GM23338 (cell line): ENCODE data around the gene RSPO3. TPM values are rescaled to one million over a fixed set of nuclear protein-coding genes. Genes with fewer than 3 reads are reported as not detected.

Source experiments
- ATAC-seq: fragments of 200-7000 bp; cut with Tn5 transposase; 3 replicates; pipeline ENCODE4 v1.9.1; 2020
- DNase-seq: peaks from one replicate; pipeline ENCODE4 v3.0.0-alpha.2; 2015; ENCODE audit warnings: low spot score
- H2AFZ ChIP-seq: fragments of 200-600 bp; sonication (generic); 2 replicates; pipeline ENCODE4 v1.8.0; 2016; ENCODE audit warnings: antibody characterized with exemption, mild to moderate bottlenecking, moderate library complexity
- H3F3A ChIP-seq: fragments of 200-600 bp; sonication (generic); replicated peaks from 2 replicates; pipeline ENCODE4 v1.8.0; 2017; ENCODE audit warnings: antibody characterized with exemption, mixed run types, low read depth
- H3K27ac ChIP-seq: fragments of 200-600 bp; sonication (generic); 2 replicates; pipeline ENCODE4 v1.6.1; 2016; ENCODE audit warnings: low read depth
- H3K27me3 ChIP-seq: fragments of 200-600 bp; sonication (generic); 2 replicates; pipeline ENCODE4 v1.8.0; 2016; ENCODE audit warnings: mild to moderate bottlenecking, mixed run types, moderate library complexity; ENCODE audit not compliant: insufficient read depth
- H3K36me3 ChIP-seq: fragments of 200-600 bp; sonication (generic); 2 replicates; pipeline ENCODE4 v1.8.0; 2016; ENCODE audit warnings: mild to moderate bottlenecking; ENCODE audit not compliant: insufficient read depth
- H3K4me1 ChIP-seq: fragments of 200-600 bp; sonication (generic); 2 replicates; pipeline ENCODE4 v1.8.0; 2016; ENCODE audit warnings: mild to moderate bottlenecking, moderate library complexity; ENCODE audit not compliant: insufficient read depth
- H3K4me2 ChIP-seq: fragments of 200-600 bp; sonication (generic); 2 replicates; pipeline ENCODE4 v1.7.1; 2017; ENCODE audit warnings: mixed run types
- H3K4me3 ChIP-seq: fragments of 200-600 bp; sonication (generic); 2 replicates; pipeline ENCODE4 v1.6.1; 2016; ENCODE audit warnings: mixed run types
- H3K79me2 ChIP-seq: fragments of 200-600 bp; sonication (generic); replicated peaks from 2 replicates; pipeline ENCODE4 v1.8.0; 2017; ENCODE audit warnings: mild to moderate bottlenecking; ENCODE audit not compliant: insufficient read depth
- H3K9me2 ChIP-seq: fragments of 200-600 bp; sonication (generic); 2 replicates; pipeline ENCODE4 v1.8.0; 2017; ENCODE audit not compliant: insufficient read depth
- H4K20me1 ChIP-seq: fragments of 200-600 bp; sonication (generic); replicated peaks from 2 replicates; pipeline ENCODE4 v1.8.0; 2017; ENCODE audit warnings: mild to moderate bottlenecking; ENCODE audit not compliant: insufficient read depth
- H3K27ac Mint-ChIP-seq: 2 replicates; pipeline ENCODE4 v1.8.0; 2020; ENCODE audit warnings: inconsistent platforms, mild to moderate bottlenecking, moderate library complexity, mixed read lengths
- H3K27me3 Mint-ChIP-seq: 3 replicates; pipeline ENCODE4 v1.8.0; 2022; ENCODE audit warnings: low read depth, mild to moderate bottlenecking, moderate library complexity, mixed read lengths, inconsistent platforms; ENCODE audit not compliant: insufficient read depth, poor library complexity
- H3K36me3 Mint-ChIP-seq: 3 replicates; pipeline ENCODE4 v1.8.0; 2021; ENCODE audit warnings: low read depth, mild to moderate bottlenecking, inconsistent platforms, moderate library complexity, mixed read lengths
- H3K4me1 Mint-ChIP-seq: 3 replicates; pipeline ENCODE4 v1.8.0; 2020; ENCODE audit warnings: mild to moderate bottlenecking, inconsistent platforms, mixed read lengths
- H3K4me3 Mint-ChIP-seq: 3 replicates; pipeline ENCODE4 v1.8.0; 2021; ENCODE audit warnings: moderate library complexity, mild to moderate bottlenecking, inconsistent platforms, mixed read lengths
- H3K9me3 Mint-ChIP-seq: 3 replicates; pipeline ENCODE4 v1.8.0; 2020; ENCODE audit warnings: moderate library complexity, mild to moderate bottlenecking, inconsistent platforms, mixed read lengths
- CREB1 ChIP-seq: fragments of 250-450 bp; sonication (Bioruptor Pico); IDR thresholded peaks from 2 replicates; pipeline ENCODE4 v1.5.0; 2020; ENCODE audit warnings: low read depth, mild to moderate bottlenecking, moderate library complexity
- CTCF ChIP-seq, 2 experiments: fragments of 200-600 bp in 1 of 2; sonication (generic) in 1 of 2; conservative IDR thresholded peaks; 2 replicates each; pipeline versions ENCODE4 v1.5.1 to v1.6.1; 2016 to 2017; ENCODE audit warnings: antibody characterized with exemption in 2 of 2, low read depth in 2 of 2, mild to moderate bottlenecking in 2 of 2, moderate library complexity in 1 of 2
- ETS1 ChIP-seq: IDR thresholded peaks from 2 replicates; pipeline ENCODE4 v1.6.1; 2016; ENCODE audit warnings: antibody characterized with exemption
- EZH2 ChIP-seq: fragments of 200-600 bp; sonication (generic); IDR thresholded peaks from one replicate; pipeline ENCODE4 v1.8.0; 2017; ENCODE audit warnings: antibody characterized with exemption, mild to moderate bottlenecking, low read depth; ENCODE audit not compliant: unreplicated experiment
- EZH2phosphoT487 ChIP-seq: fragments of 200-600 bp; sonication (generic); IDR thresholded peaks from one replicate; pipeline ENCODE4 v1.8.1; 2018; ENCODE audit warnings: antibody characterized with exemption; ENCODE audit not compliant: unreplicated experiment
- JUNB ChIP-seq: IDR thresholded peaks from one replicate; pipeline ENCODE4 v1.6.1; 2016; ENCODE audit warnings: antibody characterized with exemption; ENCODE audit not compliant: unreplicated experiment
- NANOG ChIP-seq: IDR thresholded peaks from 2 replicates; pipeline ENCODE4 v1.6.1; 2016; ENCODE audit warnings: antibody characterized with exemption, borderline replicate concordance
- POLR2AphosphoS5 ChIP-seq: IDR thresholded peaks from 2 replicates; pipeline ENCODE4 v1.6.1; 2016; ENCODE audit warnings: antibody characterized with exemption, low read depth
- STAT1 ChIP-seq: IDR thresholded peaks from one replicate; pipeline ENCODE4 v1.6.1; 2016; ENCODE audit warnings: antibody characterized with exemption; ENCODE audit not compliant: unreplicated experiment
- ZNF114 ChIP-seq: fragments of 250-450 bp; sonication (Bioruptor Pico); IDR thresholded peaks from 2 replicates; pipeline ENCODE4 v1.5.0; 2020; ENCODE audit warnings: mild to moderate bottlenecking, moderate library complexity
- ZNF331 ChIP-seq: fragments of 250-450 bp; sonication (Bioruptor Pico); IDR thresholded peaks from 2 replicates; pipeline ENCODE4 v1.5.0; 2020; ENCODE audit warnings: low read depth, mild to moderate bottlenecking, moderate library complexity
- polyA plus RNA-seq: library from polyadenylated mRNA; unstranded; fragments of >200 nt; fragmentation: Nextera tagmentation; extraction: Ambion mirVana; gene quantifications from 2 replicates; pipeline ENCODE4 v1.2.1, GENCODE V29; 2016
- total RNA-seq: library from RNA; depleted of rRNA; stranded (reverse); fragments of >200 nt; shearing (Covaris generic); gene quantifications from 2 replicates; pipeline ENCODE4 v1.2.3, GENCODE V29; 2014
- TF ChIP-seq, protein P1 (sequence below): IDR thresholded peaks from one replicate; pipeline ENCODE4 v1.6.1; 2018; ENCODE audit warnings: antibody characterized with exemption; ENCODE audit not compliant: unreplicated experiment

RSPO3 gene
- total and polyA plus RNA-seq, 2 experiments from 2014 or later: not detected

DNA sequence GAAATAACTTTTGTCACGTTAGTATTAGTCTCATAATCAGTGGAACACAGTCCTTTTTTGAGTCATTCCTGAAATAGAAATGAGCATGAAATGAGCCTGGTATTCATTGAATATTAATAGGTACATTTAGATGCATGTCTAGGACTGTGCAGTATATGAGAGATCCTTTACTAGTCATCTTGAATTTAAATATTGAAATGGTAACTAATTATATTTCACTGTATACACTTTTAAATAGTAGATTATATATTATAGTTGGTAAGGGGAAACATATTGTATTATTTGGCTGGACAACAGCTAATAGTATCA, 59.4 kb downstream of the RSPO3 start:
- Mint-ChIP-seq H3K4me1 (peaks cover 12% of the 10 kb centered on the region; the same call in 2 of the 3 replicates), H3K4me3 (no peak overlapping the region), H3K9me3 (no peaks in the 10 kb centered on the region), H3K36me3 (no peaks in the 10 kb centered on the region), H3K27ac (no peak overlapping the region), H3K27me3 (no peaks in the 10 kb centered on the region)
- no peak for ATAC-seq
- Histone ChIP-seq H2AFZ (no peak overlapping the region), H3K79me2 (no peaks in the 10 kb centered on the region), H3K4me3 (no peak overlapping the region), H3K4me2 (no peak overlapping the region), H3K4me1 (peaks cover 11% of the 10 kb centered on the region), H4K20me1 (no peaks in the 10 kb centered on the region), H3F3A (no peaks in the 10 kb centered on the region), H3K27ac (no peak overlapping the region), H3K9me2 (no peaks in the 10 kb centered on the region), H3K36me3 (no peaks in the 10 kb centered on the region), H3K27me3 (no peaks in the 10 kb centered on the region)
- no peak for TF ChIP-seq ZNF331 (CRISPR knock-in tag)
- TF ChIP-seq, protein P1, sequence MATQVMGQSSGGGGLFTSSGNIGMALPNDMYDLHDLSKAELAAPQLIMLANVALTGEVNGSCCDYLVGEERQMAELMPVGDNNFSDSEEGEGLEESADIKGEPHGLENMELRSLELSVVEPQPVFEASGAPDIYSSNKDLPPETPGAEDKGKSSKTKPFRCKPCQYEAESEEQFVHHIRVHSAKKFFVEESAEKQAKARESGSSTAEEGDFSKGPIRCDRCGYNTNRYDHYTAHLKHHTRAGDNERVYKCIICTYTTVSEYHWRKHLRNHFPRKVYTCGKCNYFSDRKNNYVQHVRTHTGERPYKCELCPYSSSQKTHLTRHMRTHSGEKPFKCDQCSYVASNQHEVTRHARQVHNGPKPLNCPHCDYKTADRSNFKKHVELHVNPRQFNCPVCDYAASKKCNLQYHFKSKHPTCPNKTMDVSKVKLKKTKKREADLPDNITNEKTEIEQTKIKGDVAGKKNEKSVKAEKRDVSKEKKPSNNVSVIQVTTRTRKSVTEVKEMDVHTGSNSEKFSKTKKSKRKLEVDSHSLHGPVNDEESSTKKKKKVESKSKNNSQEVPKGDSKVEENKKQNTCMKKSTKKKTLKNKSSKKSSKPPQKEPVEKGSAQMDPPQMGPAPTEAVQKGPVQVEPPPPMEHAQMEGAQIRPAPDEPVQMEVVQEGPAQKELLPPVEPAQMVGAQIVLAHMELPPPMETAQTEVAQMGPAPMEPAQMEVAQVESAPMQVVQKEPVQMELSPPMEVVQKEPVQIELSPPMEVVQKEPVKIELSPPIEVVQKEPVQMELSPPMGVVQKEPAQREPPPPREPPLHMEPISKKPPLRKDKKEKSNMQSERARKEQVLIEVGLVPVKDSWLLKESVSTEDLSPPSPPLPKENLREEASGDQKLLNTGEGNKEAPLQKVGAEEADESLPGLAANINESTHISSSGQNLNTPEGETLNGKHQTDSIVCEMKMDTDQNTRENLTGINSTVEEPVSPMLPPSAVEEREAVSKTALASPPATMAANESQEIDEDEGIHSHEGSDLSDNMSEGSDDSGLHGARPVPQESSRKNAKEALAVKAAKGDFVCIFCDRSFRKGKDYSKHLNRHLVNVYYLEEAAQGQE: no peak
- TF ChIP-seq JUNB: no peak
- TF ChIP-seq NANOG: no peak
- TF ChIP-seq EZH2: no peak
- TF ChIP-seq POLR2AphosphoS5: no peak
- no peak for TF ChIP-seq ZNF114
- no peak for TF ChIP-seq ETS1
- DNase-seq: no peak

GRCh38 chr6:127178746-127179145, 60.3 kb downstream of the RSPO3 start:
- Mint-ChIP-seq H3K9me3 (no peaks in the 10 kb centered on the region), H3K27ac (no peak overlapping the region), H3K4me1 (peaks cover 13% of the 10 kb centered on the region; the same call in 2 of the 3 replicates), H3K4me3 (no peak overlapping the region), H3K36me3 (no peaks in the 10 kb centered on the region), H3K27me3 (no peaks in the 10 kb centered on the region)
- Histone ChIP-seq H3K27ac (no peak overlapping the region), H3F3A (no peaks in the 10 kb centered on the region), H3K4me2 (no peak overlapping the region), H3K4me3 (no peak overlapping the region), H4K20me1 (no peaks in the 10 kb centered on the region), H3K79me2 (no peaks in the 10 kb centered on the region), H2AFZ (no peak overlapping the region), H3K4me1 (peaks cover 11% of the 10 kb centered on the region), H3K36me3 (no peaks in the 10 kb centered on the region), H3K9me2 (no peaks in the 10 kb centered on the region), H3K27me3 (no peaks in the 10 kb centered on the region)
- DNase-seq (no peak), ATAC-seq (no peak)
- no peak for TF ChIP-seq CREB1 (CRISPR knock-in tag)
- no peak for TF ChIP-seq ZNF331 (CRISPR knock-in tag)
- no peak for TF ChIP-seq STAT1
- no peak for TF ChIP-seq POLR2AphosphoS5
- TF ChIP-seq EZH2phosphoT487: no peak
- no peak for TF ChIP-seq CTCF (conservative IDR thresholded peaks at IDR 0.05; ENCODE audit: low read depth in 2 of 2)
- TF ChIP-seq ZNF114: no peak
- no peak for TF ChIP-seq JUNB
- TF ChIP-seq NANOG: no peak
- TF ChIP-seq ETS1: no peak
- TF ChIP-seq, protein P1: no peak
